ENCODE results near the gene TAS1R1.

Gene TAS1R1

DNA sequence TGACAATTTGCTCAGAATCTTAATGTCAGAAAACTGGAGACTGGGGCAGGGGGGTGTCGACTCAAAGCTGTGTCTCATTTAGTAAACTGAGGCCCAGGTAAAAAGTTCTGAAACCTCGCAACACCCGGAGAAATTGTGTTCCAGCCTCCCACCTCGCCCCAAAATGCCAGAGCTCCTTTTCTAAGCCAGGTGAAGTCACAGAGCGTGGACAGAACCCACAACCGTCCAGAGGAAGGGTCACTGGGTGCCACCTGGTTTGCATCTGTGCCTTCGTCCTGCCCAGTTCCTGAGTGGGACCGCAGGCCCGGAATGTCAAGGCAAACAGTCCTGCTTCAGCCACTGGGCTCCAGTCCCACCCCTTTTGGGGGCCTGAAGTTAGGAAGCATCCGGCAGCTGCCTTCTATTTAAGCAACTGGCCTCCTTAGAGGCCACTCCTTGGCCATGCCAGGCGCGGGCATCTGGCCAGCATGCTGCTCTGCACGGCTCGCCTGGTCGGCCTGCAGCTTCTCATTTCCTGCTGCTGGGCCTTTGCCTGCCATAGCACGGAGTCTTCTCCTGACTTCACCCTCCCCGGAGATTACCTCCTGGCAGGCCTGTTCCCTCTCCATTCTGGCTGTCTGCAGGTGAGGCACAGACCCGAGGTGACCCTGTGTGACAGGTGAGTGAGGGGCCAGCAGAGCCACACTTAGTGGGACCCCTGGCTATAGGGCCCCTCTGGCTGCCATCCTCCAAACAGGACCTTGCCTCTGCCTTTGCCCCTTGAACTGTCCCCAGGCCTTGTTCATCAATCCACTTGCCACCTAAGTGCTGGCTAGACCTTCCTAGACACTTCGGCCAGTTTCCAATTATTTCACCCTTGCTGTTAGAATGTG is at the start of gene TAS1R1:
Gene TAS1R1, plus strand, starts transcription at position 401 of the 872 bp plus-strand sequence. Its CDS starts 67 bp downstream, at position 468.
- no peak for DNase-seq (ENCODE audit: low read depth in 1 of 2, low spot score in 1 of 2)

DNA sequence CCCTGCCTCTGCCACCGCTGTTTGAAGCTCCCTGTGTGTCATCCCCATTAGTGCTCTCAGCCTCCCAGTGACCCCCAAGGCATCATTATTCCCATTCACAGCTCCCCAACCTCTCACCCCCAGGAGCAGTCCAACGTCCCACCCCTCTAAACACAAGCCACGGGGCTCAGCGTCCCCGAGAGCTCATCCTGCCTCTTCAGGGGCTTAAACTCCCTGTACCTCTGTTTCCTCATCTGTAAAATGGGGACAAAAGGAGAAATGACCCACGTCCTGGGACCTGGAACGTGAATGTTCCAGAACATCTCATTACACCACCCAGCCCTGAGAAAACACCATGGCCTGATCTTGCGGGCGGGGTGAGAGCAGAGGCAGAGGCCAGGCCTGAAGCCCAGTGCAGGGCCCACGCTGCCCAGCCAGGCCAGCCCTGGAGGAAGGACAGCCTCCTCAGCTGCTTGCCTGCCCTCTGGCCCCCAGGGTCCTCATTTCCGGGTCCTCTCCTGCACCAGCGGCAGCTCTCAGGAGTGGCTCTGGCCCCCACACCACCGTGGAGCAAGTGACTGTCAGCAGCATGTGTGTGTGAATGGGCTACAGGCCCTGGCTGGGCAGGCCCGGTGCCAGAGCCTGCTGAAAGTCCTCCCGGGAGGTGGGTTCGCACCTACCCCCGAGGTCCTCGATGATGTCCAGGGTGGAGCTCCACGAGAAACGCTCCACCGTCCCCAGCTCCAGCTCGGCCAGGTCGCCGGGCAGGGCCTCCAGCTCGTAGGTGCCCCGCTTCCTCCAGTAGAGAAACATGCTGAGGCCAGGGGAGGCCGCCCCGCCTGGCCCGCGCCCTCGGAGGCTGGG is 49.5 kb upstream of the TAS1R1 start:
- DNase-seq (ENCODE audit: low read depth in 1 of 2, low spot score in 1 of 2): no peak

DNA sequence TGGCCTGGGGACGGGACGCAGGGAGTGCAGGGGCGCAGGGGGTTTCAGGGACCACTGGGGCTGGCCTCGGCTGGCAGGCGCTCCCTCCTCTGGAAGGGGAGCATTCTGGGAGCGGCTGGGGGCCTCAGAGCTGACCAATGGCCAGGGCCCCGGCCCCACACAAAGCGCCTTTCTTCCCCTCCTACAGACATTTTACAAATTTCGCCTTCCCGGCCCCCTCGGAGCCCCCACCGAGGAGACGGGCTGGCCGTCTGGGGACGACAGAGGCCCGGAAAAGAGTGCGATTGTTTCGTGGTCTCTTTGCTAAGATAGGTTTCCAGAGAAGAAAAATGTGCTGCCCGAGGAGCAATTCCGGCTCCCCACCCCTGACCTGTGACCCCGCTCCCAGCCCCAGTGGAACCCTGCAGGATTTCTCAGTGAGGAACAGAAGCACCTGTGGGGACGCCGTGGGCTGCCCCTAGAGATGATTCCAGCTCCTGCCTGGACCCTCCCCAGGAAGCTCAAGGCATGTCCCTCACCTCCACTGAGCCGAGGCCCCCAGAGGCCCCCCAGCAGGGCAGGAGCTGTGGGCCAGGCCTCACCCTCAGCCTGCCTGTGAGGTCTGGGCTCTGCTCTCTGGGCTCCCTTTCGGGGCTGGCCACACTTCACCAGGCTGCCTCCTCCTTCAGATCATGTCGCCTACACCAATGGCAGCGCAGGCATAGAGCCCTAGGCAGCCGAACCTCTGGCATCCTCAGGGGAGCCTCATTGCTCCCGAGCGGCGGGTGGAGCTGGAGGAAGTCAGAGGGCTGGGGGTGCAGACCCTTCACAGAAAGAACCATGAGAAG is 48.7 kb upstream of the TAS1R1 start:
- no peak for DNase-seq (ENCODE audit: low read depth in 1 of 2, low spot score in 1 of 2)

DNA sequence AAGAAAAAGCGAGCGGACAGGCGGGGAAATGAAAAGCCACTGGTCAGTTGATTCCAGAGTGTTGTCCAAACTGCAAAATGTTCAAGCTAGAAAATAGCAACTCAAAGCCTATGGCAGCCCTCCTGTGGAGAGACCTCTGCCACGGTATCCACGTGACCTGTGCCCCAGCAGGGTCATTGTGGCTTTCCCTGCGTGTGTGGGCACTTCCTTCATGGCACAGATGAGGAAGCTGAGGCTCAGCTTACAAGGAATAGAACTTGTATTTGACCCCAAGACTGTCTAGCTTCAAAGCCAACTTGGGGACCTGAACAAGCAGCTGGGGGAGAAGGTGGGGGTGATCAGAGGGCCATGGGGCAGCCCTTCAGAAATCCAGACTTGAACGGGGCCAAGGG is 48.1 kb upstream of the TAS1R1 start:
- no peak for DNase-seq (ENCODE audit: low read depth in 1 of 2, low spot score in 1 of 2)

DNA sequence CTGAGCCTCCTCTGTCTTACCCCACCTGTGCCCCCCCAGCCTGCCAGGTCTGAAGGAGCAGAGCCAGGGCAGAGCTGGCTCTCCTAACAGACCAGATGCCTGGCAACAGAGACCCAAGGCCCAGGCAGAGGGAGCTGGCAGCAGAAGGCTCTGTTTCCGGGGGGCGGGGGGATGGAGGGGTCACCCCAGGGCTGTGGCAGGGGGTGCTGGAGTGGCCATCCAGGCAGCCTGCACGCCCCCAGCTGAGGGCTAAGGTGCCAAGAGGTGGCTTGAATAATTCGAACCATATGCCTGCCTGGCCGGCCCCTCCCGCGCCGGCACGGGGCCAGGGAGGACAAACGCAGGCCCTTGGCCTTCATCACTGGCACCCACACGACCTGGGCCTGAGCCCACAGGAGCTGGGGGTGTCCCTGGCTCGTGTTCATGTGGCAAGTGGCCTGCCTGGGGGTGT is 47.6 kb upstream of the TAS1R1 start:
- DNase-seq (ENCODE audit: low read depth in 1 of 2, low spot score in 1 of 2): no peak

DNA sequence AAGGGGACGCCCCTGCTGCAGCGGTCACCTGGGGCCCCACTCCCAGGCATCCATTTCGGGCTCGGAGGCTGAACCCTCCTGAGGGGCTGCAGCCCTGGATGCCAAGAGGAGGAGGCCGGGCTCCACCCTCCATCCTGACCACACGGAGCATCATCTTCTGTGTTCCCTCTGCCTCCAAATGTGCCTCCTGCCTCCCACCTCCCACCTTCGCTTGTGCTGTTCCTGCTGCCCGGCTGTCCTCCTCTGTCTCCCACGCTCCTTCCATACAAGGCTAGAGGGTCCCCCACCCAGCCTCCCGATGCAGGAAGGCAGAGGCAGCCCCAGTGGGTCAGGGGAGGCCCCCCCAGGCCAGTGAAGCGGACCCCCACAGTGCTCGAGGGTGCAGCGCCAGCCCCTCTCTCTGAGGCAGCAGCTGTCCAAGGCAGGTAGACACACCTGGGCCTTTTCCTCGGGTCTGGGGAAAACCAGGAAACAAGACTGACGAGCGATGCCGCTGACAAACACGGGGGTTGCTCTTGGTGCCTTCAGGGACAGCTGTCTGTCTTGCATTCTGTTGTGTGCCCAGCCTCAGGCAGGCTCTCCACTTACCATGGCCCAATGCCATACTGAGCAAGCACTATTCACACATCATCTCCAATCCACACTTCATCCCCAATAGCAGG is 46.8 kb upstream of the TAS1R1 start:
- DNase-seq (ENCODE audit: low read depth in 1 of 2, low spot score in 1 of 2): no peak

DNA sequence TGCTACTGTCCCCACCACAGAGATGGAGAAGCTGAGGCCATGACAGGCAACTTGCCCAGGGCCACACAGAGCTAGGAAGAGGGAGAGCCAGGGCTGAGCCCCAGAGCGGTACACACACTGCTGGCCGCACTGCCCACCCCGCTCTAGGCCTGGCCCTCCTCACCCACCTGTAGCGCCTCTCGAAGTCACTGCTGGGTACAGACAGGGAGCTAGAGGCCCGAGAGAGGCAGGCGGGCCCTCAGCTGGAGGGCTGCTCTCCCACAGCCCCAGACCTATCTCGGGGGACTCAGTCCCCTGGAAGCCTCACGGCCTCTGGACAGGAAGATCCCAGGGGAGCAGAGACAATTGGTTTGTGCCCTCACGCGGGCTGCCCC is 46.3 kb upstream of the TAS1R1 start:
- DNase-seq (ENCODE audit: low read depth in 1 of 2, low spot score in 1 of 2): no peak

DNA sequence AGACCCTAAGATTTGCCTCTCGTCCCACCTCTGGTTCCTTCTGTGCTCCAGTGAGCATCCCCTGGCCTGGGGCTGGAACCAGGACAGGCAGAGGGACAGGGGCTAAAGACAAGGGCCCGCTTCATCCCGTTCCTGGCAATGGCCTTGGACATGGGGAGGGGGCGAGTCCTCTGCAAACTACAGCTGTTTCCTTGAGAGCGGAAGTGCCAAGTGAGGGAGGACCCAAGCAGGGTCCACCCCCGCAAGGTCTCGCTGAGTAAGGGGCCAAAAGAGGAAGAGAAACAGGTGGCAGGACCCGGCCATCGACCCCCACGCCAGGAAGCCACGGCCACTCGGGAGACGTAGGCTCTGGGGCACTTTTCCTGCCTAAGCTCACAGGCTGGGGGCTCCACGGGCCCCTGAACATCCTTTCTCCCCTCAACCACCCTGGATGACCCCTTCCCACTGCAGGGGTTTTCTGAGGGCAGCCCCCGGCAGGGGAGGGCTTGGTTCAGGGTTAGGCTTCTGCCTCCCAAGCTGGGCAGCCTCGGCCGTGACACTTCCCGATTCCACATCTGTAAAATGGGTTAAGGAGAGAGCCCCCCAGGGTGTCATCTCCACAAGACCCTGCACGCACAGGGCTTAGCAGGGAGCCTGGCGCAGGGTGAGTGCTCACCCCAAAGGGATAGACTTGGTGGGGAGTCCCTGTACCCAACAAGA is 45.7 kb upstream of the TAS1R1 start:
- DNase-seq (ENCODE audit: low read depth in 1 of 2, low spot score in 1 of 2): no peak

DNA sequence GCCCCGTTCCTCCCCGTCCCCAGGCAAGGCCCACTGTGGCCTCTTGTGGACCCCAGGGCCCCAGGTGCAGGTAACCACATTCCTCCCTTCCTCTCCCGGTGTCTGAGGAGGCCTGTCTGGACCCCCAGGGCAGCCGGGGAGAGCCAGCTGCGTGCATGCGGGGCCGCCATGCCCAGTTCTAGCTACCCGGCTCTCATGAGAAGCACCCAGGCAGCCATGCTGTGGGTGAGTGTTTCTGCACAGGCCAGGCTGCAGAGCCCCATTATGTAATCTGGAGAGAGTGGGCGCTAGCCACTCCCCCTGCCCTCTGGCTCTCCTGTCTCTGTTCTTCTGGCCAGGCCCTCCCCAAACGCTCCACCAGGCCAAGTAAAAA is 45.2 kb upstream of the TAS1R1 start:
- DNase-seq (ENCODE audit: low read depth in 1 of 2, low spot score in 1 of 2): no peak

DNA sequence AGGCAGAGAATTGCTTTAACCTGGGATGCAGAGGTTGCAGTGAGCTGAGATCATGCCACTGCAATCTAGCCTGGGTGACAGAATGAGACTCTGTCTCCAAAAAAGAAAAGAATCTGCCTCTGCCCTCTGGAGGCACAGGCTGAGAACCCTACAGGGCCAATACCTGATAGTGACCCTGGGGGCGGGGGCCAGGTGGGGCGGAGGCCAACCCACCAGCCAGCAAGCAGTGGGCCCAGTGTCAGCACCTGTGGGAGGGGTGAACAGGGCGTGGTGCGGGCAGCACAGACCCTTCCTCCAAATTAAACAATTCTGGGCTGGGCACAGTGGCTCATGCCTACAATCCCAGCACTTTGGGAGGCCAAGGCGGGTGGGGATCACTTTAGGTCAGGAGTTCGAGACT is 44.6 kb upstream of the TAS1R1 start:
- DNase-seq (ENCODE audit: low read depth in 1 of 2, low spot score in 1 of 2): no peak

DNA sequence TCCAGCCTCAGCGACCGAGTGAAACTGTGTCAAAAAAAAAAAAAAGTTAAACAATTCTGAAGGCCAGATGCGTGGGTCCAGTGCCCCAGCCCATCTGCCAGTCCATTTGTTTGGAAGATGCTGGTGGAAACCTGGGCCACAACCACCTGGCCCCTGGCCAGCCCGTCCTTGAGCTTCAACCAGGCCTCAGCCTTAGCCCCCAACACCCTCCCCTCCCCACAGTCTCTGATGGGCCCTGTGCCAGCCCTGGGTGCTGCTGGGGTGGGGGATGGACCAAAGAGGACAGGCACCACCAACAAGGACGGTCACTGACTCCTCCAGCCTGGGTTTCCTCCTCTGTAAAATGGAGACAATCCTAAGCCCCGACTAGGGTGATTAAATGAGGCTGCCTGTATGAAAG is 44.1 kb upstream of the TAS1R1 start:
- no peak for DNase-seq (ENCODE audit: low read depth in 1 of 2, low spot score in 1 of 2)

DNA sequence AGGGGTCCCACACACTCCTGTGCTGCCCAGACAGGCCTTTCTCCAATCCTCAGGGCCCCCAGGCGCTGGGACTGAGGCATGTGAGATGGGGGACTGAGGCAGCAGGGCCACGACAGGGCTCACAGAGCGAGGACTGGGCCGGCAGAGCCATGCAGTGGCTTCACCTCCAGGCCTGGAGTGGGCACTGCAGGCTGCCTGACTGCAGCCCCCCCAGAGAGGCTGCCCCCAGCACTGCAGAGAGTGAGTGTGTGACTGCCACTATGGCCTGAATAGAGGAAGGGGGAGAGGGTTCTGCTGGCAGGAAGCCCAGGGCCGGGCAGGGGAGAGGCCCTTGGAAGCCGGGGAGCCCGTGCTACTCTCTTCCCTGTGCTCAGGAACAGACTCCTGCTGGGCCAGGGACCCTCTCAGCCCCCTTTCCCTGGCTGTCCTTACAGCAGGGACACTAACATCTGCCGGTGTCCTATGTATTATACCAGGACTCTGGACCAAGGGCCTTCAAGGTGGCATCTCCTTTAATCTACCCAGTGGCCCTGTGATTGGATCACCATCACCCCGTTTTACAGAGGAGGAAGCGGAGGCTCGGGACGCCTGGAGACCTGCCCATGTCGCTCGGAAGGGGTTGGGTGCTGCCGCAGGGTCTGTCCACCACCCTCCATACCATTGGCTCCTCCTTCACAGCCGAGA is 43.4 kb upstream of the TAS1R1 start:
- no peak for DNase-seq (ENCODE audit: low read depth in 1 of 2, low spot score in 1 of 2)

DNA sequence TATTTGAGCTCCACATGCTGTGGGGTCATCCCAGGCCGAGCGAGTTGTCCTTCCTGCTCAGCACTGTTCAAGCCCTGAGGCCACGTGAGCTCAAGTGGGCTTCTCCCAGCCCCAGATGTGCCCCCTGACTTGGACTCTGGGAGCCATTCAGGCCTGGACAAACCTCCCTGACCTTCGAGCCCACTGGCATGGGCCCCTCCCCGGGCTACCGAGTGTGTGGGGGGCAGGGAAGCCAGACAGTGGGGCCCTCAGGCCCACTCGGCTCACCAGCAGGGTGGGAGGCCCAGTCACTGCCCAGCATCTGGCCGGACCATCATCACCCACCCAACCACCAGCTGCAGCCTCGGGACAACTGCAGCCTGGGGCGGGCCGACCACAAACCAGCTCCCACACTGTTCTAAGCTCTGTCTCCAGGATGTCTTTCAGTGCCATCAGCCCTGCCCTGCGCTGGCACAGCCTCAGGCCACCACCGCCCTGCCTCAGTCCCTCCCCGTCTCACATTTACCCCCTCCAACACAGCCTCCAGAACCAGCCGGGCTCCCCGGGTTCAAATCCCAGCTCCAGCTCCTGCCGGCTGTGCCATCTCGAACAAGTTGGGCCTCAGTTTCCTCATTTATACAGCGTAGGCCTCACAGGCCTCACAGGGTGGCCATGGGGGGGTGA is 42.7 kb upstream of the TAS1R1 start:
- DNase-seq (ENCODE audit: low read depth in 1 of 2, low spot score in 1 of 2): no peak

DNA sequence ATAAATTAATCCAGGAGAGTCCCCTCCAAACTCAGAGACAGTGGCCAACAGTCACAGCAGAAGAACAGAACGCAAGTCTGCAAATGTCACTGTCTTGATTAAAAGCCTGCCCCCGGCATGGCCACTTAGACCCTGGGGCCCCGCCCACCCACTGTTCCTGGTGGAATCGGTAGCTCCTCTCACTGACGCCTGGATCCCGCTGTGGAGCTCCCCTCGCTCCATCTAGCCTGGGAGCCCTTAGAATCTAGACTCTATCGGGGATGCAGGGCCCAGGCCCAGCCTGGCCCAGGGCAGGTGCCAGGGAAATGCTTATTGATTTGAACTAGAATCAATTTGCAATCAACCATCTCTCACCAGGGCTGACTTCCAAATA is 42.2 kb upstream of the TAS1R1 start:
- DNase-seq (ENCODE audit: low read depth in 1 of 2, low spot score in 1 of 2): no peak

DNA sequence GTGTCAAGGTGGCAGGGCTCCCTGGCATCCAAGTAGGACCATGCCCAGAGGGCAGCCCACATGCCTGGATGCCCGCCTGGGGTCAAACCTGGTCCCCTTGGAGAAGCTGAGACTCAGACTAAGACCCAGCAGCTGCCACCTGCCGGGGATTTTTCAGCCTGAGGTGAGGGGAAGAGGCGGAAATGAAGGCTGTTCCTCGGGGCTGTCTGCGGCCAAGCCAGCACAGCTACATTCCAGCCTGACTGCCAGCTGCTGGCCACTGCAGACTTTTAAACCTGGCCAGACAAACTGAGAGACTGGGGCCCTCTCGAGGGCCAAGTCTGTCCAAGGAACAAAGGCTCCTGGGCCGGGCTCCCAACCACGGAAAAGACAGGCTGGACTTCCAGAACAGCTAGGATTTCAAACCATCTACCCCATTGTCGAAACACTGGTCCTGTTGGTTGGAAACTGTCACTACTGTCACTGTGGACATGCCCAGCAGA is 41.7 kb upstream of the TAS1R1 start:
- no peak for DNase-seq (ENCODE audit: low read depth in 1 of 2, low spot score in 1 of 2)

DNA sequence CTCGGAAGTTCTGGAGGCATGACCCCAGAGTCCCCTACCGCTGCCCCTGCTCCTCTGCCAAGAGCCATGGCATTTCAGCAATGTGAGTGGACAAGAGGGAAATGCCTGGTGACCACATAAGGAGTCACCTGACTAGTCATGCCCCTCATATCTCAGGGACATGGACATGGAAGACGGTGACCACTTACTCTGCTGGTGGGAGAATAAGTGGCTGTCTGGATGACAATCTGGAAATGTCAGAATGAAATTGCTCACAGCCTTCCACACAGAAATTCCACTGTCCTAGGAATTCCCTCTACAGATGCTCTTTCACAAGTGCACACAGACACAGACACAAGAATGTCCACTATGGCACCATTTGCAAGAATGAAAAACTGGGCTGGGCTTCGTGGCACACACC is 39.3 kb upstream of the TAS1R1 start:
- DNase-seq (ENCODE audit: low read depth in 1 of 2, low spot score in 1 of 2): no peak

DNA sequence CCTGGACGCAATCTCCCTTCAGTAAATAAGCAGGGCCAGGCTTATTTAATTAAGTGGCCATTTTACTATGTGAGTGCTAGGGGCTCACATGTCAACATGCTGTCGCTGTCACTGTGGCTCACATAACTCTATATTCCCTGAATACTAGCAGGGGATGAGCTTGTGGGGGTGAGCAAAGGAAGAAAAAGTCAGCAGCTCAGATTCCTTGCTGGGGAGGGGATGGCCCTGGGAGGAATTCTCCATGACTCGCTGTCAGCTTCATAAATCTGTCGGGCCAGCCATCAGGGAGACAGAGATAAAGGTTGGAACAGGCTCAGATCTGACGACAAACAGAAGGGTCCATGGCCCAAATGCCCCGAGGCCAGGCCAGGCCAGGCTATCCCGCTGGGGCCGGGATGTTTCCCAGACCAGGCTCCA is 37.7 kb upstream of the TAS1R1 start:
- DNase-seq (ENCODE audit: low read depth in 1 of 2, low spot score in 1 of 2): no peak

DNA sequence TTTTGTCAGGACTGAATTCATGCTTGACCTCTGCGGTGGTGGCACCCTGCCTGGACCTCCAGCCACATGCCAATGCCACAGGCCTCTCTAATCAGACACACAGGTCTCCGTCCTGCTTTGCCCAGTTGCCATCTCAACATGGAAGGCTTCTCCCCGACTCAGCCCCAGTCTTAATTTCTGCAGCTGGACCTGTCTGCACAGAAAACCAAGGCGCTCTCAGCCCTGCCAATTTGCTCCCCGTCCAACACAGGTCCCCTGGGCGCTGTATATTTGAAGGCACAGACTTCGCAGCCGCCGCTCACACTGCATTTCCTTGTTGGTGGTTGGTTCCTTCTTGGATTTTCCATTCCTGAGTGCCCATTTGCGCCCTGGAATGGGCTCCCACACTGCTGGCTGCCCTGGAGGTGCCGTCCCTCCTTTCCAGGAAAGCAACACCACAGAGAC is 35.6 kb upstream of the TAS1R1 start:
- DNase-seq (ENCODE audit: low read depth in 1 of 2, low spot score in 1 of 2): no peak
